Measurements from ENCODE around the gene CFAP57.

- TF ChIP-seq SP1 (IDR thresholded peaks at IDR 0.05) (no peak), HDGF (IDR thresholded peaks at IDR 0.05; ENCODE audit: borderline replicate concordance) (no peak), FOXK2 (IDR thresholded peaks at IDR 0.05) (no peak), ELF4 (IDR thresholded peaks at IDR 0.05) (no peak), FOXM1 (IDR thresholded peaks at IDR 0.05; ENCODE audit: borderline replicate concordance) (no peak), SUZ12 (IDR thresholded peaks at IDR 0.05) (no peak), BHLHE40 (IDR thresholded peaks at IDR 0.05; ENCODE audit: borderline replicate concordance) (no peak), TARDBP (IDR thresholded peaks at IDR 0.05) (no peak), ZNF384 (IDR thresholded peaks at IDR 0.05) (no peak), ARNT (IDR thresholded peaks at IDR 0.05) (no peak), CTBP1 (IDR thresholded peaks at IDR 0.05; ENCODE audit: borderline replicate concordance) (no peak), FOXA1 (IDR thresholded peaks at IDR 0.05) (no peak)
- TF ChIP-seq, protein P1, sequence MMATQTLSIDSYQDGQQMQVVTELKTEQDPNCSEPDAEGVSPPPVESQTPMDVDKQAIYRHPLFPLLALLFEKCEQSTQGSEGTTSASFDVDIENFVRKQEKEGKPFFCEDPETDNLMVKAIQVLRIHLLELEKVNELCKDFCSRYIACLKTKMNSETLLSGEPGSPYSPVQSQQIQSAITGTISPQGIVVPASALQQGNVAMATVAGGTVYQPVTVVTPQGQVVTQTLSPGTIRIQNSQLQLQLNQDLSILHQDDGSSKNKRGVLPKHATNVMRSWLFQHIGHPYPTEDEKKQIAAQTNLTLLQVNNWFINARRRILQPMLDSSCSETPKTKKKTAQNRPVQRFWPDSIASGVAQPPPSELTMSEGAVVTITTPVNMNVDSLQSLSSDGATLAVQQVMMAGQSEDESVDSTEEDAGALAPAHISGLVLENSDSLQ (IDR thresholded peaks at IDR 0.05): no peak
Observed at GRCh38 chr1:43303471-43304313, 131.6 kb downstream of the CFAP57 start.
